Amygdala (tissue), 56 donors: Measurements from ENCODE around the gene MAPKAP1.

Experiments used
- DNase-seq, 56 donors: peaks; one replicate each; lab custom pipeline; 2025; lab: John Stamatoyannopoulos, UW

Gene MAPKAP1

DNA sequence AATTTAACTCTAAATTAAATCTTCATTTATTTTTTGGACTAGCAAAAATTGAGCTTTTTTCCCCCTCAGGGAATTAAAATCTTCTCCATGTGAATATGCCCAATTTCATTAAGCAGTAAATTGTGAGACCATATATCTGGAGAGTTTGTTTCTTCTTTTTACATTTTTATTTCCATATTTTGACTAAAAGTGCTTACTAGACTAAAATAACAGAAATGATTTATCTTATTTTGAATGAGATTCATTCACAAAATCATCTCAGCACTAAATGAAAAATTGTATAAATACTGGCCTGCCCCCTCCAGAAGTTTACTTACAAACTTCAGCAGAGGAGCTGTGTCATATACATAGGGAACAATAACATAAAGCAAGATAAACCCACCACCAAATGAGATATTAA lies 26.6 kb downstream of the MAPKAP1 start:
- DNase-seq, result no peak

DNA sequence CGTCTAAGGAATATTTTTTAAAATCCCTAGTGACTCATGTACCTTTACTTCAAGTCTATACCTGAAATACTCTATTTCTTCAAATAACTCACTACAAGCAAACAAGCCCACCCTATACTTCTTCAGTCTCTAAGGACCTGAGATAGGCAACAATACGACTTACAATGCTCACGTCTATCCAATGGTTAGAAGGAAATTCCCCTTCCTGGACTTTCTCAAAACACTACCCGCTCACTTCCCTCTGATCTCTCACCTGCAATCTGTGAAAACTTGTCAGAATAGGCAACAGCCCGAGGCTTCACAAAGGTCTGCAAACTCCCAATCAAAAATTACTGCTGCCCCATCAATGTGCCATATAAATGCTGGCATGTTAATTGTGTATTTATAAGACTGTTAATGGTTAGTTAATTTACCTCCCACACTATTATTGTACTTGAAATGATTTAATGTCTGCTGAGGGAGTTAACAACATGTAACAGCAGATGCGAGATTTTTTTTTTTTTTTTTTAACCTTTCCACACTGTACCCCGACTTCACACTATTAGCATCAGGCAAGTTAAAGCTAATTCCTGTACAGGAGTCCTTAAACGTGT lies 27.3 kb downstream of the MAPKAP1 start:
- no peak for DNase-seq

DNA sequence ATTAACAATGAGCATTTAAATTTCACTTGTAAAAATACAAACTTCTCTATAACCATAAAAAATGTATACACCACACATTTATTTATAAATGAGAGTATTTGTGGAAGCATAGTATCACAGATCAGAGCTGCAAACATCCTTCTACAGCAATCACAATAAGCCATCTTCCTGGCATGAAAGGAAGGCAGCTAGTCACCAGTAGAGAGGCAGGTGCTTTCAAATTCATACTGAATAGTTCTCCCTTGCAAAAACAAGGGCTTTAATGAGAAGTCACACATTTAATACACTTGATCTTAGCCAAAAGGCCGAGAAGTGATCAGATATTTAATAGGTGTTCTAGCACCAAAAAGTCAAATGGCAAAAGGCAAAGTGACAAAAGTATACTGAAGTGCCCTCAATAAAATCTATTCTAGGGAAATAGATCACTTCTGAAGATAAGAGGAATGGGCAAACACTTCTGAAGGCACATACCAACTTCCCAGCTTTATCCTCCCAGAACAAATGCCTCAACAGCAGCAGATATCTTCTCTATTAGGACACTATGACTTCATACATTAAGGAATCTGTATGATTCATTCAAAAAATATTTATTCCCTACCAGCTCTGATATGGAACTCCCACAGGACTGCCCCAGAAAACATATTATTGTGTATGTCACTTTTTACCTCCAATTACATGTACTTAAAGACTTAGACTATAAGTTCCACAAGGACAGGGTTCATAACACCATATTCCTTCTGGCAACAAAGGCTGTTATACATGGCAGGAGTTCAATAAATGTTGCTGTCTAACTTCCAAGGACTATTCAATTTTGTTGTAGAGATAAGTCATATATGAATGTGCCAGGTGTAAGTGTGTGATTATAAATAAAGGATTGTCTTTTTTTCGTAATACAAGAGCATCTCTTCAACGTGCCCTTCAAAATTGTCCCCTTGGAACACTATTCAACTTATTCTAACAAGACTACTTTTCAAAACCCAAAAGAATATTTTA lies 31.7 kb downstream of the MAPKAP1 start:
- no peak for DNase-seq

DNA sequence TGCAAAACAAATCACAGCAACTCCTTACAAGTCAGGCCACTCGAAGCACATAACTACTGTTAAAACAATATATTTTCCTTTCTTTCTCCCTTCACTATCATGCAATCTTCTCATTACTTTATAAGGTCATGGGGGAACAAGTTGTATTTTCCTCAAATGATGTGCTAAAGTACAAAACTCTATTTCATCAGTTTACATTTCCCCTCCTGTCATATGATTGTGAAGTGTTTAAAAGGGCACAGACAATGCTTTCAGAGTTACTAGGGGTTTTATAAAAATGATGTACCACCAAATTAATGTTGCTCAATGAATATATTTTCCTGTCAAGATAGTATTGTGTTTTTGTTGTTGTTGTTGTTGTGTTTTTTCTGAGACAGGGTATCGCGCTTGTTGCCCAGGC lies 34.1 kb downstream of the MAPKAP1 start:
- DNase-seq, result no peak

DNA sequence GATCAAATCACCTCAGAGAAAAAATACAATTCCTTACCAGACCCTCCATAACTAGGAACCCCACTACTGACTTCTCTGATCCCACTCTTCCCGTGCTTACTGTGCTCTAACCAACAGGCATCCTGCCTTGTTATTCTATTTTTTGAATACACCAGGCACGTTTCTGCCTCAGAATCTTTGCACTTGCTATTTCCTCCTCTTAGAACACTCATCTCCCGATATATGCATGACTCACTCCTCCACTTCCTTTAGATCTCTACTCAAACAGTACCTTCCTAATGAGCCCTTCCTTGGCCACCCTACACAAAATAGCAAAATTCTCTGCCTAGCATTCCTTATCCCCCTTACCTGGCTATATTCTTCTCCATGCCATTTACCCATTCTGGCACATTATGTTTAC lies 43.9 kb downstream of the MAPKAP1 start:
- DNase-seq, result no peak

DNA sequence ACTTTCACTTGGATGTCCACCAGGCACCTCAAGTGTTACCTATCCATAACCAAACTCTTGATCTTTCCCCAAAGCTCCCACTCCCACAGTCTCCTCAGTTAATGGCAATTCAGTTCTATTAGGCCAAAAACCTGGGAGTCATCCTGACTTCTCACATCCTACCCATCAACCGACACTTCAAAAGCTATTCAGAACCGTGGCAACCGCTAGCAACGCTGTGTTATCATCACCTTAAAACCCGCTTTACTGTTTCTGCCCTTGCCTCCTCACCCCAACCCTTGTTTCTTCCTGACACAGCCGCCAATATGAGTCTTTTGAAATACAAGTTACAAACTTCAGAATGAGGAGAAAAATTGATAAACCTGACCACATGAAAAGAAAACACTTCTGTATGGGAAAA lies 46.5 kb downstream of the MAPKAP1 start:
- DNase-seq, result no peak

DNA sequence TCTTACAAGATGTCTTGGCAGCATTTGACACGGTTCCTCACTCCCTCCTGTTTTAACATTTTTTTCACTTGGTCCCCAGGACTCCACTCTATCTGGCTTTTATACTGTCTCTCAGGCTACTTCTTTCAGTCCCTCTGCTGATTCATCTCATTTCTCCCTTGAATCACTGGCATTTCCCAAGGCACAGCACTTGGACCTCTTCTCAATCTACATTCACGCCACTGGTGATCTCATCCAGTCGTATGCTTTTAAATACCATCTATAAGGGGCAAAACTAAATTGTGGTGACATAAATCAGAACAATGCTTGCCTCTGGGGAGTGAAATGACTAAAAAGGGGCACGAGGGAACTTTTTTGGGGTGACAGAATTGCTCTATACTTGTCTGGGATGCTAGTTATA lies 47.1 kb downstream of the MAPKAP1 start:
- DNase-seq, result no peak

DNA sequence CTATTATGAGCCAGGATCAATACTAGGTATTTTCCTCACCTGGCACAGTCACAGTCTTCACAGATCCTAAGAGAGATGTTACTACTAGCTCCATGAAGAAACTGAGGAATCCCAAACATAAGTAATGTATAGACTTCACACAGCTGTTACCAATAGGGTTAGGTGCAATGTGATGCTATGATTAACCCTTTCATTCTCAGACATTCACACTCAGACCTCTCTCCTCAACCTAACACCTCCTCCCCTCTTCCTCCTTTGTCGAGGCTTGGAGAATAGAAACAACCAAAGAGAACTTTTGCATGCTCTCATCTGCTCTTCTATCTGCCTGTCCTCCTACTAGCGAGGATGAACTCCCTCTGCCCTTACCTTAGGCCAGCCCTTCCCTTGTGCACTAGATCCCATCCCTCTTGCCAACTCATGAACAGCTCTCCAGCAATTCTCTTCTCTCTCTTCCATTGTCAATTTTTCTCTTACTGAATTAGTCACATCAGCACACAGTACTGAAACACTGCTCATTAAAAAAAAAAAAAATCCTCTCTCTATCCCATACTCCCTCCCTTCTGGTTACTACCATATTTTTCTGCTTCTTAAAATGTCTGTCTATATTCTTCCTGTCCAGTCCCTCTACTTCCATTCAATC lies 47.7 kb downstream of the MAPKAP1 start:
- no peak for DNase-seq

DNA sequence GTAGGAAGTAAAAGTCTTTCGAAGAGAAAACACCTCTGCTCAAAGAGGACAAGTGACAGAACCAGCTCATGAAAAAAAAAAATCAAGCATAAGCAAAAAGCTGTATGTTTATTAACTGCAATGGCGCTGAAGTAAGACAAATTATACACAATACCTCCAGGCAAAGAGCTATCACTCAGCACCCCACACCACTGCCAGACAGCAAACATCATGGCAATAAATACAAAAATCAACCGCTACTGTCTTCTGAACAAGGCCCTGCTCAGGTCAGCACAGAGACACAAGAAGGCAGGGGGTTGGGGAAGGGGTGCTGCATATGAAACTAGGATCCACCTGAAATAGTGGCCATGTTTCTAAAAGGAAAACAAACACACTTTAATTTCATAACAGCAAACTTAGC lies 50.4 kb downstream of the MAPKAP1 start:
- DNase-seq, result no peak

DNA sequence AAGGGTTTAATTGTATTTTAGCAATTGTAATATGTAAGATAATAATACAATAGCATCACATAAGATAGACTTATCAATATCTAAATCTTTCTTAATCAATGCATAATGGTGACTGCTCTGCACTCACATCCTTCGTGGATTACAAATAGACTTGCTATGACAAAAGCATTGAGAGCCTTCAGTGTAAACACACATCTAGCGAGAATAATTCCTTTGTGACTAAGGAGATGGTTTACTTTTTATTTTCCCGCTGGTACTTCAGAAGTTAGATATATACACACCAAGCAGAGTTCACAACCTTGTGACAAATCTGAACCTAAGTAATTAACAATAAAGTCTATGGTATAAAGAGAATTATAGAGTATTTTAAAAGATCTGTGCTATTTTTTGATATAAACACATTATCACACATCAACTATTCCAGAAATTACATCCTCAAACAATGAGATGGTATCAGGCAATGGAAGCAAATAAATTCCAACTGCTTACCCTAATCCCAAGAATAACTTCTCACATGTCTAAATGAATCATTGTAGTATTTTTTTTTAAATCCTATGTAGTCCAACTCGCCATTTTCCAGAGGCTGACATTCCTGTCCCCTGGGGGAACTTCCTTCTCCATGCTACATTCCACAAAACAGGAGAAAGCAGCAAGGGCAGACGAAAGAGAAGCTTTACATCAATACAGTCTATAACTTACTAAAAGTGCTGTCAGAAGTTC lies 51.2 kb downstream of the MAPKAP1 start:
- DNase-seq, result no peak

DNA sequence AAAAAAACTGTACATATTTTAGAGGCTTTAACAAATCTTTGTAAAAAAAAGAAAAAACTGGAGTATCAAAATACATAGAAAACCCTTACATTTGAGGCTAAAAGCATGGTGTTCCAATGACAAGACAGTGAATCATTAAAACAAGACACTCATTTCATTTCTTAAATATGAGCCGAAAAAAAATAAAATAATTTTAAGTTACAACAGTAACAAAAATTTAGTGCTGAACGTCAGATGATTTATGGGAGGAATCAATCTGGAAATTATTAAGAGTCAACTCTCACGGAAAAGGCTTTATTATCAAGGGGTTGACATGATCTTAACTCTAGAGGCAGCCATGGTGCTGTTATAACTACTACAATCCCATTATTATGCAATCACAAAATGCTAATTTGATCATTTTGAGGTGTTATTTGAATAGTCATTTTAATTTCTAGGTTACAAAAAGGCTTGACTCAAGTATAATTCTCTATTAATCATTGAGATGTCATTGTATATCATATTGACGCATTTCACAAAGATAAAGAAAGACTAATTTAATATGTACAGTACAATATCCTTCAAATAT lies 51.9 kb downstream of the MAPKAP1 start:
- no peak for DNase-seq

DNA sequence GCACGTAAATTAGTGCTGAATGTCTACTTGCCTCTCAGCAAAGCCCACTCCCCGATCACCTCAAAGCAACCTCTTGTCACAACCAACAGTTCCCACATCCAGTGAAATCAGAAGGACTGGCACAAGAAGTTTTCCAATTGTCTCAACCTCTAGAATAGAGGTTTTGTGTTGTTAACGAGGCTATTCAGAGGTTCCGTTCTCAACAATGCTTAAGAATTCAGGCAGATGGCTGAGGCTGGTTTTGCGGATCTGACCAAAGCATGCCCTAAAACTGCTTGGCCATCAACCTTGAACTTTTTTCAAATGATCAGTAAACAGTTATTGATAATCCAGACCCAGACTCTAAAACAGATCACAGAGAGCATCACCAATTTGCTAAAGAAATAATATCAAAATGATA lies 52.9 kb downstream of the MAPKAP1 start:
- no peak for DNase-seq

DNA sequence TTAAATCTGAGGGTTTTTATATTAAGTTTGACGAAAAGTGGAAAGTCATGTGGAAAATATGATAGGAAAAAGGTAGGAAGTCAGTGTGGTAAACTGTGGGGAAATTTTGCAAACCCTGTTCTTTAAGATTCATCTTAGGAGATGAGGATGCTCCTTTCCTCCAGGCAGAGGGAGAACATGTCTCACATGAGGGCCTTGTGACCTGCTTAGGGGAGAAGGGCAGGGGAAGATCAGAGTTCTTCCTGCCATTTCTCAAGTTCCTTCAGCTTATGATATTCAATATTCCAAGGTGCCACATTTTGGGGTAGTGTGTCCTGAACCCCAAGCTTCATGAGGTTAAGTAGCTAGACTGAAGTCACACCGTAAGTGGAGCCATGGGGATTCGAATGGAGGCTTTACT lies 53.7 kb downstream of the MAPKAP1 start:
- no peak for DNase-seq

DNA sequence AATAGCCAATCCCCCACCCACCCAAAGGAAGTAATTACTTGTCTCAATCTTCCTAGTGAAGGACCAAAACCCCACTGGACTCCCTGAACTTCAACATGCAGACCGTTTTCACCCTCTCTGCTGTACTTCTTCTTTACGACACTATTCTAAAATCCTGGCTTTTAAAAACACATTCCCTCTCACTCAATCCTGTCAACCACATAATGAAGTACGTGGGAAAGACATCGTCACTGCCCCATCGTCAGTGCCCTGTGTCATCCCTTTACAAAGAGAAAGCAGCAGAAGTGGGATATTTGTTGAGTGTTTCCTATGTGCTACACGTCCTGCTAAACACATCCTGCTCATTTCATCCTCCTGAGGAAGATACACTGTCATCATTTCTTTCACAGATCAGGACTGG lies 54.2 kb downstream of the MAPKAP1 start:
- DNase-seq, result no peak

DNA sequence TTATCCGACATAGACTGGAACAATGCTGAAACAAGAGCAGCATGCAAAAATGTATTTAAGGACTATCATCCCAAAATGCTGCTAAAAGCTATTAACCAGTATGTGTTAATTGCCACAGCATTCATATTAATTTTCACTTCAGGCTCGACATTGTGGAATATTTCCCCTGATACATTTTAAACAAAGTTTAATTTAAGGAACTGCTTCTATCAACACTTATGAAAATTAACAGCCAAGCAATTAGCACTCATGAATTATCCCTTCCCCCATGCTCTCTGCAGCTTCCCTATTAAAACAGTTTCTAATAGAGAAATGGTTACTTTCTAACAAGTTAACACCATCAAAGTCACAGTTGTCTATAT lies 54.8 kb downstream of the MAPKAP1 start:
- DNase-seq, result no peak

DNA sequence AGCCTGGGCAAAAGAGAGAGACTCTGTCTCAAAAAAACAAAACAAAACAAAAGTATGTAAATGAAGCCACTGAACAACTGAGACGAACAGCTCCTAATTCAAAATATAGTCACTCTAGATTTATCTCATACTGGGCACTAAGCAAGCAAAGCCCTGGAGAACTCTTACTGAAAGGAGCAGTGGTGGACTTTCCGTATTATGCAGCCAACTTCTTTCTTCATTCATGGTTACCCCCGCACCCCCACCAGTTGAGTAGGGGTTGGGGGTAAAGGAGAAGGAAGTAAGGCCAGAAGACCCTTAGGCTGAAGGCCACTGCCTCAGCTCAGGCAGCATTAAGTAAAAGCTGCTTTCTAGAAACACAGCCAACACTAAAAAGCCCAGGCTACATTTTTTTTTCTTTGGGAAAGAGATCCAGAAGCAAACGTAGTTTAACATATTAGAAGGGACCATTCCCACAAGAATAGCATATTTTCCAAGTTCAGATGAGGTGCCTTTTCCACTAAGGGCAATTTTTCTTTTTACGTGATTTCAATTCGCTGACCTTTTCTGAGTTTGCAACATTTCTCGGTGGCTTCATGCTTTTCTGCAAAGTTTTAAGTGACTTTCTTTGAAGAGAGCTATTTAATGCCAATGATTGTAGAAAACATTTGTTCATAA lies 55.3 kb downstream of the MAPKAP1 start:
- DNase-seq, result no peak

DNA sequence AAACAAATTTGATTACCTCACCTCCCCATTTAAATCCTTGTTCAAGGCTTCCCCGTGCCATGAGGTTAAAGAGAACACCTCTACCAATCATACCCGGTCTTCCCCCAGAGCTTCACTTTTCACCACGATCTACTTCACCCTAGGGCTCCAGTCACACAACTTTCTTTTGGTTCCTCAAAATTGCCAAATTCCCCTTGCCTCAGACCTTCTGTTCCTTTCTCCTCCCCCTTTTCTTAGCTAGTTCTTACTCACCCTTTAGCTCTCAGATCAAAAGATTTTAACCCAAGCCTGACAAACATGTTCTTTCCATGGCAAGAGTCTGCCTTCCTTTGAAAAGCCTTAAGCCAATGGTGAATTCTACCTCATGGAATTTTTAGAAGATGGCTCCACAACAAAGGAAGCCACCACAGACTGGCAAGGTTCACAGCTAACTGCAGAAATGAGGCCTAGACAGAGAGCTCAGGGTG lies 56.7 kb downstream of the MAPKAP1 start:
- no peak for DNase-seq

DNA sequence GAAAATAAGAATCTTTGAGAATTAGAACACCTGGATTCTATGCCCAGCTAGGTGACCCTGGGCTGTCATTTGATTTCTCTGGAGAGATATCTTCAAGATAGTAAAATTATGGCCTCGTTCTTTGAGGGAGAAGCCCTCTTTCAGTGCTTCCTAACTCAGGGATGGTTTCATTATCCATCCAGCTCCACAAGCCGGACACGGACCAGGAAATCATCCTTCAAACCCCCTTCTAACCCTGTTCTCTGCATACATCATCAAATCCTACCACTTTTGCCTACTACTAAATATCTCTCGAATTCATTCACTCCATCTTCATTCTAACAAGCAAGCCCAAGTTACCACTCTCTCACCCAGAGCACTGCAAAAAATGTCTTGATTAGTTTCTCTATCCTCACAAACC lies 57.2 kb downstream of the MAPKAP1 start:
- no peak for DNase-seq

DNA sequence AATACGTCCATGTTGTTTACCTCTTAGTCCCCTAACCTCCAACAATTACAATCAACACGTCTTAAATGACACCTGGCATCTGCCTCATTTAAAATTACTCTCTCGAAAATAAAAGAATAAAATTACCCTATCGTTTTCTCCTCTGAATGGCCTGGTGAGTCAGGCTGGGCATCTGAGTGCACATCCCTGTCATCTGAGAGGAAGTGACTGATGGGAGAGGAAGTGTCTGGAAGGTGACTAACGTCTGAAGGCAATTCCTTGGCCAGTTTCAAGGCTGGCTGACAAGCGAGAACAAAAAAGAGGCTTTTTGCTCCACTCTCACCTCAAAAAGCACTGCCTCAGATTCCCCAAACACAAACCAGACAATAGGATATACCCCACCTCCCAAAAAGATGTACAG lies 57.7 kb downstream of the MAPKAP1 start:
- DNase-seq, result no peak

DNA sequence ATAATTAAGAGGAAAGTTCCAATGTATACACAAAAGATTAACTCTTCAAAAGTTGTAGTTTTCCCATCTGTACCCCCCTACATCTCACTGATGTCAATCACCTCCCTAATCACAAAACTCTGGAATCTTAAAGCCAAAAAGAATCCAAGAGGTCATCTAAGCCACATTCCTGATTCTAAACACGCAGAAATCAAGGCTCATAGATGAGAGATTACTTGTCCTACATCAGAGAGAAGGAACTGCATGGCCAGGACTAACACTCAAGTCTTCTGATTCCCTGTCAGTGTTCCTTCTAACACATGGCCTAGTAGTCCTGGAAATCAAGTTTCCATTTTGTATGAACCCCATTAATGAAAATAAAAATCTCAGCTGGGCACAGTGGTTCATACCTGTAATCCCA lies 58.7 kb downstream of the MAPKAP1 start:
- no peak for DNase-seq
